T-helper 1 cell (primary cell): ENCODE measurements around the gene NKX1-2.
"Not testable (repeated sequence)": the region's sequence is repeated elsewhere in the genome, so short reads cannot be mapped to it uniquely, and the experiment has no call there.

ENCODE experiments used
- DNase-seq, 5 donors: peaks; one replicate each; pipeline ENCODE4 v3.0.0-alpha.2; 2012 to 2020

NKX1-2 gene

GRCh38 chr10:124449170-124450011 is 444 bp downstream of the NKX1-2 start:
- no peak for DNase-seq

GRCh38 chr10:124448696-124449169 is 1.1 kb downstream of the NKX1-2 start:
- DNase-seq: no peak

GRCh38 chr10:124447751-124448466 is 1.9 kb downstream of the NKX1-2 start:
- no peak for DNase-seq

GRCh38 chr10:124446830-124447750 is 2.7 kb downstream of the NKX1-2 start:
- no peak for DNase-seq

- not testable (repeated sequence) for DNase-seq
These were observed 8.1 kb downstream of the NKX1-2 start for GRCh38 chr10:124441694-124442093.

- no peak for DNase-seq
These were observed 13.6 kb downstream of the NKX1-2 start for GRCh38 chr10:124436191-124436638.

GRCh38 chr10:124435683-124436082 is 14.2 kb downstream of the NKX1-2 start:
- DNase-seq: not testable (repeated sequence)

- no peak for DNase-seq
These were observed 16.4 kb downstream of the NKX1-2 start for GRCh38 chr10:124433461-124433860.

GRCh38 chr10:124430077-124430476 is 19.8 kb downstream of the NKX1-2 start:
- DNase-seq: no peak

- DNase-seq: no peak
These were observed 20.3 kb downstream of the NKX1-2 start for GRCh38 chr10:124429576-124429975.

GRCh38 chr10:124428207-124428777 is 21.5 kb downstream of the NKX1-2 start:
- DNase-seq: no peak

GRCh38 chr10:124425227-124425962 is 24.4 kb downstream of the NKX1-2 start:
- no peak for DNase-seq

- no peak for DNase-seq
These were observed 26.0 kb downstream of the NKX1-2 start for GRCh38 chr10:124423813-124424212.

- DNase-seq: no peak
These were observed 27.1 kb downstream of the NKX1-2 start for GRCh38 chr10:124422742-124423141.

GRCh38 chr10:124420254-124420653 is 29.6 kb downstream of the NKX1-2 start:
- DNase-seq: no peak

- DNase-seq: no peak
These were observed 30.2 kb downstream of the NKX1-2 start for GRCh38 chr10:124419635-124420034.

GRCh38 chr10:124418726-124419501 is 30.9 kb downstream of the NKX1-2 start, which contains the start of gene OAT:
OAT (minus strand) TSS chr10:124418923; CDS start chr10:124412171, 6,752 bp downstream.
- peak; percentile 90 to 97 (median 94) for DNase-seq

GRCh38 chr10:124417895-124418725 is 31.7 kb downstream of the NKX1-2 start:
- peak; percentile 20 to 42 (median 33) for DNase-seq

- no peak for DNase-seq
These were observed 33.1 kb downstream of the NKX1-2 start for GRCh38 chr10:124416733-124417132.

- no peak for DNase-seq
These were observed 34.6 kb downstream of the NKX1-2 start for GRCh38 chr10:124415210-124415609.
